Measurements from ENCODE around the gene SCAMP5.

Gene SCAMP5

DNA sequence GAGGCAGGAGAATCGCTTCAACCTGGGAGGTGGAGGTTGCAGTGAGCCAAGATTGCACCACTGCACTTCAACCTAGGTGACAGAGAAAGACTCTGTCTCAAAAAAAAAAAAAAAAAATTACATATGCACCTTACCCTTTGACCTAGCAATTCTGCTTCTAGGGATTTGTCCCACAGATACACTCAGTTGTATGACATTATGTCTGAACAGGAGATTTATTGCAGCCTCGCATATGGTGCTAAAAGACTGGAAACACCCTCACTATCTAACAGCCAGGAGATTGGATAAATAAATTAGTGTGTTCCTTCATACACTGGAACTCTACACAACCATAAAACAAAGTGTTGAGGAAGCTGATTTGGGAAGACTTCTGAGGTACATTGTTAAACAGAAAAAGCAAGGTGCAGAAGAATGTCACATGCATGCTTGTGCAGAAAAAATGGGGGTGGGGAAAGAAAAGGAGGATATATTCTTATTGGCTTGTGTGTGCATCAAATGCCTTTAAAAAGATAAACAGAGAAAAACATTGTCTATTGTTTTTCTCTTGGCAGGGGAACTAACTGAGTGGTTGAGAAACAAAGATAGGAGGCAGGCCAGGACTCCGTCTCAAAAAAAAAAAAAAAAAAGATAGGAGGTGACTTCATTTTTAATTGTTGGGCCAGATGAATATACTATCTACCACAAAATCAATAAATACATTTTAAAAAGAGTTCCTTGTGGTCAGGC, 59.0 kb downstream of the SCAMP5 start:
- TF ChIP-seq, protein P1, sequence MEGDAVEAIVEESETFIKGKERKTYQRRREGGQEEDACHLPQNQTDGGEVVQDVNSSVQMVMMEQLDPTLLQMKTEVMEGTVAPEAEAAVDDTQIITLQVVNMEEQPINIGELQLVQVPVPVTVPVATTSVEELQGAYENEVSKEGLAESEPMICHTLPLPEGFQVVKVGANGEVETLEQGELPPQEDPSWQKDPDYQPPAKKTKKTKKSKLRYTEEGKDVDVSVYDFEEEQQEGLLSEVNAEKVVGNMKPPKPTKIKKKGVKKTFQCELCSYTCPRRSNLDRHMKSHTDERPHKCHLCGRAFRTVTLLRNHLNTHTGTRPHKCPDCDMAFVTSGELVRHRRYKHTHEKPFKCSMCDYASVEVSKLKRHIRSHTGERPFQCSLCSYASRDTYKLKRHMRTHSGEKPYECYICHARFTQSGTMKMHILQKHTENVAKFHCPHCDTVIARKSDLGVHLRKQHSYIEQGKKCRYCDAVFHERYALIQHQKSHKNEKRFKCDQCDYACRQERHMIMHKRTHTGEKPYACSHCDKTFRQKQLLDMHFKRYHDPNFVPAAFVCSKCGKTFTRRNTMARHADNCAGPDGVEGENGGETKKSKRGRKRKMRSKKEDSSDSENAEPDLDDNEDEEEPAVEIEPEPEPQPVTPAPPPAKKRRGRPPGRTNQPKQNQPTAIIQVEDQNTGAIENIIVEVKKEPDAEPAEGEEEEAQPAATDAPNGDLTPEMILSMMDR (IDR thresholded peaks at IDR 0.05; ENCODE audit: low read depth, low read length, missing control alignments) = no peak
- no peaks in the 10 kb centered on the region for H3K27me3 ChIP-seq (replicated peaks)
- DNase-seq = no peak

DNA sequence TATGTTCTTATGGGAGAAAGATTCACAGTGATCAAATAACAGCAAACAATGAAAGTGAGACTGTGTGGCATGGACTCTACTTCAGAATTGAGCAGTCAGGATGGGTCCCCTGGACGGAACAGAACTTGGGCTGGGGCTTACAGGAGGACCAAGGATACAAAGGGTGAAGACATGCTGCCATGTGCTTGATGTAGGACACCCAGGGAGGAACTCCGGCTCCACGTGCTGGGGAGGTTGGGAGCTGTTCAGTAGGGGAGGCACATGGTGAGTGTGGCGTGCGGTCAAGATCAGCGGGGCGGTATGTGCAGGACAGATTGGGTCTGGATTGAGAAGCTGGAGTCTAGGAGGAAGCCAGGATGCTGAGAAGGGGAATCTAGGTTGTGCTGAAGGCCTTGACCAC, 60.7 kb downstream of the SCAMP5 start:
- no peak overlapping the region for H3K4me3 ChIP-seq (ENCODE audit: low read depth, low read length)
- no peaks in the 10 kb centered on the region for H3K36me3 ChIP-seq (replicated peaks)
- no peaks in the 10 kb centered on the region for H3K27me3 ChIP-seq (replicated peaks)
- TF ChIP-seq, protein P1 (IDR thresholded peaks at IDR 0.05; ENCODE audit: low read depth, low read length, missing control alignments) = no peak
- H3K27ac ChIP-seq = no peak overlapping the region
- in situ Hi-C loops (cut with HindIII; ENCODE audit: low pct_ligation_motif_present, low sequenced_read_pairs) = no loop called here
- no peak for DNase-seq

More for the DNA sequence above, 59.0 kb downstream of the SCAMP5 start:
- H3K36me3 ChIP-seq (replicated peaks) = no peaks in the 10 kb centered on the region
- H3K27ac ChIP-seq = no peak overlapping the region
- no peak overlapping the region for H3K4me3 ChIP-seq (ENCODE audit: low read depth, low read length)
- in situ Hi-C loops (cut with HindIII; ENCODE audit: low pct_ligation_motif_present, low sequenced_read_pairs) = no loop called here

DNA sequence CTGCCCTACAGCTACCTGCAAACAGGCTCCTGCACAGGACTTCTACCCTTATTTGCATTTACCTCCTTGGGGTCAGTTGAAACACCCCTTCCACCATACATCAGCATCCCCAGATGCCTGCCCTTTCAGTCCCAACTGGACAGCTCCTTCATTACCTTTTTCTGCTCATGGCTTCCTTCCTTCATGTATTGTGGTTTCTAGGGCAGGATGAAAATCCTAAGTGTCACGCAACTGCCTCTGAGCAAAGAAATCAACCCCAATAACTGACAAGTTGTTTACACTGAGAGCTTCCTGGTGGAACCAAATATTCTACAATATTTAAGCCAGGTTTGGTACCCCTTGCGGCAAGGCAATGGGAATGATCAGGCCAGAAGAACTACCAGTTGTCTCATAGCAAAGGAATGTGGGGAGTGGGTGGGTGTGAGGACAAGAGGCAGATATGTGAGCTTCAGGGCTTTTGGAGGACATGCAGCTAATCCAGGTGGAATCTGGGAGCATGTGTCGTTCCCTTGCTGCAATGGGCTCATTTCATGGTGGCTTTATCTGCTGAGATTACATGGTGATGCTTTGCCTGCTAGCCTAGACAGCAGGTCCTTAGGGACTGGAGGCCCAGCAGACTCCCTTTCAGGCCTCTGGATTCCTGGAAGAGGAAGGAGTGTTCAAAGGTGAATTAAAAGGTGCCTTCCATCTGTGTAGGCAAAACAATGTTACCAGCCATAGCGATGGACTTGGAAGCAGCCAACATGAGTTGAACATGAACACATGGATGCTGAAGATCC, 63.0 kb downstream of the SCAMP5 start:
- Histone ChIP-seq H3K4me3 (ENCODE audit: low read depth, low read length) (no peak overlapping the region), H3K27me3 (replicated peaks) (no peaks in the 10 kb centered on the region), H3K27ac (no peak overlapping the region), H3K36me3 (replicated peaks) (no peaks in the 10 kb centered on the region)
- in situ Hi-C loops (cut with HindIII; ENCODE audit: low pct_ligation_motif_present, low sequenced_read_pairs) = no loop called here
- TF ChIP-seq, protein P1 (IDR thresholded peaks at IDR 0.05; ENCODE audit: low read depth, low read length, missing control alignments) = no peak
- DNase-seq = no peak

DNA sequence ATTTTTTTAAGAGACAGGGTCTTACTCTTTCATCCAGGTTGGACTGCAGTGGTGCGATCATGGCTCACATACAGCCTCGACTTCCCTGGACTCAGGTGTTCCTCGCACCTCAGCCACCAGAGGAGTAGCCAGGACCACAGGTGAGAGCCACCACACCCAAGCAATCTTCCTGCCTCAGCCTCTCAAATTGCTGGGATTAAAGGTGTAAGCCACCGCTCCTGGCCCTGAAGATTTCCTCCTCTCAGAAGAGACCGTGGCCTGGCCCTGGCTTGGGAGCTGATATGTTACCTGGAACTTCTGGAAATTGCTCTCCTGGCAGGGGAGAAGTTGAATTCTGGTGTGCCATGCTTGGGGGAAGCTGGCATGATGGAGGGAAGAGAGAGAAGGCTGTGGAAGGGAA, 64.2 kb downstream of the SCAMP5 start:
- H3K36me3 ChIP-seq (replicated peaks) = no peaks in the 10 kb centered on the region
- H3K27me3 ChIP-seq (replicated peaks) = no peaks in the 10 kb centered on the region
- no peak overlapping the region for H3K4me3 ChIP-seq (ENCODE audit: low read depth, low read length)
- DNase-seq = no peak
- H3K27ac ChIP-seq = no peak overlapping the region
- in situ Hi-C loops (cut with HindIII; ENCODE audit: low pct_ligation_motif_present, low sequenced_read_pairs) = no loop called here
- TF ChIP-seq, protein P1 (IDR thresholded peaks at IDR 0.05; ENCODE audit: low read depth, low read length, missing control alignments) = no peak

DNA sequence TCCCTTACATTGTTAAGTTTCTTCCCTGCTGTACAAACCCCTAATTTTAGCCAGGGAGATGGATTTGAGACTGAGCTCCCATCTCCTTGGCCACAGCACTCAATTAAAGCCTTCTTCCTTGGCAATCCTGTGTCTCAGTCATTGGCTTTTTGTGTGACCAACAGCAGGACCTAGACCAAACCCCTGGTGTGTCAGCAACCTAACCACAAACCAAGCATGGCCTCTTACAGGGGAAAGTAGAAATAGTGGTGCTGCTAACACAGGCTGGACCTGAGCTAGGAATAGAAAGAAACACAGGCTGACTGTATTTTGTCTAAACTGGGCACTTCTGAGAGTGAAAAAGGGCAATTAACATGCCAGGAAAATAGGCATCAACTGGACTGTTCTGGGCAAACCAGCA, 65.9 kb downstream of the SCAMP5 start:
- Histone ChIP-seq H3K4me3 (ENCODE audit: low read depth, low read length) (no peak overlapping the region), H3K27me3 (replicated peaks) (no peaks in the 10 kb centered on the region), H3K27ac (no peak overlapping the region), H3K36me3 (replicated peaks) (no peaks in the 10 kb centered on the region)
- TF ChIP-seq, protein P1 (IDR thresholded peaks at IDR 0.05; ENCODE audit: low read depth, low read length, missing control alignments) = no peak
- DNase-seq = peak; percentile 61
- in situ Hi-C loops (cut with HindIII; ENCODE audit: low pct_ligation_motif_present, low sequenced_read_pairs) = no loop called here

Measured in brain microvascular endothelial cell (primary cell).